H9 (cell line): ENCODE data around the gene CDH26. TPM values are rescaled to one million over a fixed set of nuclear protein-coding genes. Genes with fewer than 3 reads are reported as not detected.

ENCODE experiments used
- DNase-seq: peaks from one replicate; pipeline ENCODE4 v3.0.0-alpha.2; 2017
- H2AFZ ChIP-seq: one replicate; pipeline ENCODE4 v1.6.1; 2013; ENCODE audit warnings: mild to moderate bottlenecking, low read length, control low read depth, moderate library complexity
- H2AK5ac ChIP-seq: 2 replicates; pipeline ENCODE4 v1.6.1; 2013; ENCODE audit warnings: low read length, control low read depth, mixed read lengths; ENCODE audit not compliant: insufficient read length
- H2BK120ac ChIP-seq: one replicate; pipeline ENCODE4 v1.6.1; 2013; ENCODE audit warnings: low read depth, mild to moderate bottlenecking, low read length, control low read depth, inconsistent platforms; ENCODE audit not compliant: poor library complexity, severe bottlenecking
- H2BK12ac ChIP-seq: 2 replicates; pipeline ENCODE4 v1.6.1; 2013; ENCODE audit warnings: low read length, control low read depth, mixed read lengths, low read depth; ENCODE audit not compliant: insufficient read length
- H2BK15ac ChIP-seq: 2 replicates; pipeline ENCODE4 v1.6.1; 2013; ENCODE audit warnings: low read depth, low read length, control low read depth
- H2BK20ac ChIP-seq: one replicate; pipeline ENCODE4 v1.6.1; 2013; ENCODE audit warnings: low read depth, mild to moderate bottlenecking, low read length, control low read depth, inconsistent platforms; ENCODE audit not compliant: poor library complexity, severe bottlenecking
- H2BK5ac ChIP-seq: 2 replicates; pipeline ENCODE4 v1.6.1; 2013; ENCODE audit warnings: low read length, control low read depth, mixed read lengths; ENCODE audit not compliant: insufficient read length
- H3K14ac ChIP-seq: 2 replicates; pipeline ENCODE4 v1.6.1; 2013; ENCODE audit warnings: low read length, control low read depth; ENCODE audit not compliant: insufficient read depth
- H3K18ac ChIP-seq: 2 replicates; pipeline ENCODE4 v1.6.1; 2013; ENCODE audit warnings: low read depth, mild to moderate bottlenecking, mixed read lengths, low read length, control low read depth; ENCODE audit not compliant: insufficient read length
- H3K23ac ChIP-seq: 2 replicates; pipeline ENCODE4 v1.6.1; 2013; ENCODE audit warnings: low read length, control low read depth, mixed read lengths, low read depth; ENCODE audit not compliant: insufficient read length
- H3K23me2 ChIP-seq: 2 replicates; pipeline ENCODE4 v1.6.1; 2013; ENCODE audit warnings: low read depth, mild to moderate bottlenecking, mixed read lengths, low read length, control low read depth; ENCODE audit not compliant: insufficient read length, poor library complexity, severe bottlenecking
- H3K27ac ChIP-seq: 2 replicates; pipeline ENCODE4 v1.5.1; 2013; ENCODE audit warnings: low read length, control low read depth, mixed read lengths, low read depth; ENCODE audit not compliant: insufficient read length
- H3K27me3 ChIP-seq: 2 replicates; pipeline ENCODE4 v1.6.1; 2013; ENCODE audit warnings: low read length, control low read depth, inconsistent platforms; ENCODE audit not compliant: insufficient read depth
- H3K4ac ChIP-seq: 2 replicates; pipeline ENCODE4 v1.6.1; 2013; ENCODE audit warnings: low read depth, mild to moderate bottlenecking, control low read depth, inconsistent platforms, low read length, moderate library complexity
- H3K4me1 ChIP-seq: 2 replicates; pipeline ENCODE4 v1.6.1; 2013; ENCODE audit warnings: low read length, control low read depth, inconsistent platforms; ENCODE audit not compliant: insufficient read depth
- H3K4me2 ChIP-seq: 2 replicates; pipeline ENCODE4 v1.6.1; 2013; ENCODE audit warnings: low read length, control low read depth, mixed read lengths; ENCODE audit not compliant: insufficient read length, insufficient read depth
- H3K56ac ChIP-seq: 2 replicates; pipeline ENCODE4 v1.6.1; 2013; ENCODE audit warnings: low read depth, mild to moderate bottlenecking, mixed read lengths, low read length, control low read depth; ENCODE audit not compliant: insufficient read length
- H3K79me1 ChIP-seq: 2 replicates; pipeline ENCODE4 v1.6.1; 2013; ENCODE audit warnings: low read depth, mild to moderate bottlenecking, moderate library complexity, low read length, control low read depth, inconsistent platforms; ENCODE audit not compliant: insufficient read depth, poor library complexity, severe bottlenecking
- H3K79me2 ChIP-seq: 2 replicates; pipeline ENCODE4 v1.6.1; 2013; ENCODE audit warnings: low read length, control low read depth, inconsistent platforms; ENCODE audit not compliant: insufficient read depth
- H3K9ac ChIP-seq: 2 replicates; pipeline ENCODE4 v1.6.1; 2013; ENCODE audit warnings: low read length, control low read depth, mixed read lengths; ENCODE audit not compliant: insufficient read length; ENCODE audit errors: extremely low read depth
- H3K9me3 ChIP-seq: one replicate; pipeline ENCODE4 v1.6.1; 2013; ENCODE audit warnings: low read depth, low read length, inconsistent platforms; ENCODE audit not compliant: control insufficient read depth
- H3T11ph ChIP-seq: one replicate; pipeline ENCODE4 v1.6.1; 2013; ENCODE audit warnings: mild to moderate bottlenecking, low read length, control low read depth, inconsistent platforms
- H4K20me1 ChIP-seq: one replicate; pipeline ENCODE4 v1.6.1; 2013; ENCODE audit not compliant: control insufficient read depth, insufficient read length, insufficient read depth
- H4K5ac ChIP-seq: 2 replicates; pipeline ENCODE4 v1.6.1; 2013; ENCODE audit warnings: low read depth, mild to moderate bottlenecking, mixed read lengths, low read length, control low read depth; ENCODE audit not compliant: insufficient read length
- H4K8ac ChIP-seq: replicated peaks from 2 replicates; pipeline ENCODE4 v1.6.1; 2013; ENCODE audit warnings: low read length, control low read depth, mixed read lengths, low read depth; ENCODE audit not compliant: insufficient read length
- H4K91ac ChIP-seq: 2 replicates; pipeline ENCODE4 v1.6.1; 2013; ENCODE audit warnings: low read depth, mild to moderate bottlenecking, moderate library complexity, mixed read lengths, low read length, control low read depth; ENCODE audit not compliant: insufficient read length
- H3K27ac Mint-ChIP-seq, 3 experiments: 2 replicates in 2 of 3; 3 replicates in 1 of 3; pipeline ENCODE4 v1.8.0; 2020 to 2021; ENCODE audit warnings: mixed read lengths in 3 of 3, mild to moderate bottlenecking in 1 of 3, moderate library complexity in 1 of 3
- H3K27me3 Mint-ChIP-seq: 2 replicates; pipeline ENCODE4 v1.8.0; 2021; ENCODE audit warnings: low read depth, mild to moderate bottlenecking, moderate library complexity, mixed read lengths
- H3K36me3 Mint-ChIP-seq, 3 experiments: 2 replicates in 2 of 3; 3 replicates in 1 of 3; pipeline ENCODE4 v1.8.0; 2020 to 2021; ENCODE audit warnings: low read depth in 3 of 3, mixed read lengths in 3 of 3; ENCODE audit not compliant: insufficient read depth in 1 of 3
- H3K4me1 Mint-ChIP-seq, 2 experiments: 2 replicates each; pipeline ENCODE4 v1.8.0; 2020; ENCODE audit warnings: mixed read lengths in 2 of 2
- H3K4me3 Mint-ChIP-seq, 2 experiments: 2 replicates in 1 of 2; 3 replicates in 1 of 2; pipeline ENCODE4 v1.8.0; 2020 to 2021; ENCODE audit warnings: mild to moderate bottlenecking in 2 of 2, mixed read lengths in 2 of 2, moderate library complexity in 1 of 2
- H3K9me3 Mint-ChIP-seq, 2 experiments: 2 replicates in 1 of 2; 3 replicates in 1 of 2; pipeline ENCODE4 v1.8.0; 2020; ENCODE audit warnings: mild to moderate bottlenecking in 2 of 2, mixed read lengths in 2 of 2, moderate library complexity in 1 of 2
- CTCF ChIP-seq: fragments of 200-600 bp; sonication (generic); conservative IDR thresholded peaks from 3 replicates; pipeline ENCODE4 v1.8.0; 2021; ENCODE audit warnings: antibody characterized with exemption, mild to moderate bottlenecking
- WGBS: extraction: QIAGEN DNeasy Blood & Tissue Kit; methylation state at CpG from one replicate; pipeline ENCODE4 v1.1.7; 2013; ENCODE audit warnings: missing lambda C conversion rate, low lambda C conversion rate, mixed read lengths; ENCODE audit not compliant: insufficient read length; ENCODE audit errors: extremely low coverage; 5-methylcytosine and 5-hydroxymethylcytosine counted together
- total RNA-seq: library from RNA; stranded (reverse); gene quantifications from 2 replicates; pipeline ENCODE4 v1.2.1, GENCODE V29; 2021

CDH26 gene
- total RNA-seq, 1 experiment from 2014 or later, result 0.79 TPM

- Histone ChIP-seq H3K4me1 (no peaks in the 10 kb centered on the region), H3K56ac (no peak overlapping the region), H2AK5ac (no peak overlapping the region), H4K8ac (no peak overlapping the region), H3K23me2 (peaks cover 9% of the 10 kb centered on the region), H3K79me2 (no peaks in the 10 kb centered on the region), H3K27me3 (peaks cover 10% of the 10 kb centered on the region; the same call in 1 of the 2 replicates), H4K5ac (no peak overlapping the region), H2BK120ac (no peak overlapping the region), H4K20me1 (no peaks in the 10 kb centered on the region), H3K18ac (no peak overlapping the region), H2BK12ac (no peak overlapping the region), H3K9me3 (no peaks in the 10 kb centered on the region), H3K14ac (no peak overlapping the region), H2BK20ac (no peak overlapping the region), H3K27ac (no peak overlapping the region), H3K4ac (no peak overlapping the region), H3T11ph (no peak overlapping the region), H2BK5ac (no peak overlapping the region), H3K9ac (no peak overlapping the region), H3K79me1 (no peaks in the 10 kb centered on the region), H4K91ac (no peak overlapping the region), H2AFZ (no peak overlapping the region), H3K23ac (no peak overlapping the region), H3K4me2 (no peak overlapping the region), H2BK15ac (no peak overlapping the region)
- TF ChIP-seq CTCF, result no peak
- Mint-ChIP-seq H3K27me3 (peaks cover 54% of the 10 kb centered on the region), H3K4me1 (peaks cover 6 to 12% of the 10 kb centered on the region in 2 experiments), H3K9me3 (peaks cover 6% of the 10 kb centered on the region in 2 experiments; a peak in 3 of 5 replicates), H3K4me3 (no peak overlapping the region), H3K36me3 (peaks cover 4 to 8% (median 5%) of the 10 kb centered on the region in 3 experiments), H3K27ac (no peak overlapping the region)
- WGBS, result no CpG with 5 or more reads among the region's 8 CpGs
- DNase-seq, result no peak
Observed at GRCh38 chr20:59935457-59936185, 22.6 kb upstream of the CDH26 start.
